Esophagus (tissue), 2 donors: ENCODE data around the gene VWCE. TPM values are rescaled to one million over a fixed set of nuclear protein-coding genes. Genes with fewer than 3 reads are reported as not detected.
"Not testable (repeated sequence)": the region's sequence is repeated elsewhere in the genome, so short reads cannot be mapped to it uniquely, and the experiment has no call there.

Experiments
- H3K27ac ChIP-seq, 2 donors: one replicate each; pipeline ENCODE4 v1.5.1; 2013; ENCODE audit warnings: low read depth in 2 of 2, mild to moderate bottlenecking in 2 of 2, inconsistent platforms in 1 of 2, low read length in 1 of 2, moderate library complexity in 1 of 2
- H3K27me3 ChIP-seq, 2 donors: one replicate each; pipeline ENCODE4 v1.6.1; 2013; ENCODE audit warnings: low read length in 2 of 2, control low read depth in 1 of 2, mild to moderate bottlenecking in 1 of 2; ENCODE audit not compliant: insufficient read depth in 2 of 2, control insufficient read depth in 1 of 2
- H3K36me3 ChIP-seq, 2 donors: one replicate each; pipeline ENCODE4 v1.6.1; 2013; ENCODE audit warnings: low read length in 1 of 2; ENCODE audit not compliant: control insufficient read depth in 2 of 2, insufficient read depth in 2 of 2
- H3K4me1 ChIP-seq, 2 donors: one replicate each; pipeline ENCODE4 v1.6.1; 2013; ENCODE audit warnings: low read length in 1 of 2; ENCODE audit not compliant: control insufficient read depth in 2 of 2, insufficient read depth in 2 of 2
- H3K4me3 ChIP-seq, 2 donors: one replicate each; pipeline ENCODE4 v1.5.1; 2013; ENCODE audit warnings: low read length in 2 of 2, mild to moderate bottlenecking in 2 of 2, low read depth in 1 of 2, moderate library complexity in 1 of 2
- H3K9me3 ChIP-seq, 2 donors: one replicate each; pipeline ENCODE4 v1.6.1; 2013; ENCODE audit warnings: mild to moderate bottlenecking in 2 of 2, low read depth in 1 of 2, low read length in 1 of 2, moderate library complexity in 1 of 2; ENCODE audit not compliant: control insufficient read depth in 2 of 2, insufficient read depth in 1 of 2
- WGBS, 2 donors: extraction: QIAGEN DNeasy Blood & Tissue Kit; methylation state at CpG; one replicate each; pipeline ENCODE4 v1.1.7; 2013; 5-methylcytosine and 5-hydroxymethylcytosine counted together
- polyA plus RNA-seq, 2 donors: library from polyadenylated mRNA; stranded (reverse); fragments of 200-250 nt; gene quantifications; one replicate each; pipeline ENCODE4 v1.2.3, GENCODE V29; 2013
- donor health status: healthy with polysubstance abuse.
- donor health status: Bipolar disorder and iron deficiency.

Gene VWCE
- polyA plus RNA-seq, 2 donors = 0.34 to 0.61 TPM

DNA sequence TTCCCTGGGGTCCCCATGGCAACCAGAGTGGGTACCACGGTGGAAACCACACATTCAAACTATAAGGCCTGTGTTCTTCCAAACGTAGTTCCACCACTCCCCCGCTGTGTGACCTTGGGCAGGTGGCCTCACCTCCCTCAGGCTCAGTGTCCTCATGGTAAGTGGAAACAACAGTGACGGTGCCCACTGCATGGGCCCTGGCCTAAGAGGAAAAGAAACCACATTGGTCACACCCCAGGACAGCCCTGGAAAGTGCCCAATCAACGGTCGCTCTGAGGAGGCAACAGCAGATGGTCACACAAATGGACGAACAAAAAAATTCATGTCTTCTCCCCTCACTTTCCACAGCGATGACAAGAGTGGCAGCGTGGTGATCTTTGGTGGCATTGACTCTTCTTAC lies 47.0 kb downstream of the VWCE start:
- H3K9me3 ChIP-seq, H3K4me1 ChIP-seq, H3K36me3 ChIP-seq, H3K4me3 ChIP-seq, H3K27me3 ChIP-seq, H3K27ac ChIP-seq: not testable (repeated sequence)
- 86 to 90% methylated on average over 9 of the region's 9 CpGs for WGBS, 2 donors

DNA sequence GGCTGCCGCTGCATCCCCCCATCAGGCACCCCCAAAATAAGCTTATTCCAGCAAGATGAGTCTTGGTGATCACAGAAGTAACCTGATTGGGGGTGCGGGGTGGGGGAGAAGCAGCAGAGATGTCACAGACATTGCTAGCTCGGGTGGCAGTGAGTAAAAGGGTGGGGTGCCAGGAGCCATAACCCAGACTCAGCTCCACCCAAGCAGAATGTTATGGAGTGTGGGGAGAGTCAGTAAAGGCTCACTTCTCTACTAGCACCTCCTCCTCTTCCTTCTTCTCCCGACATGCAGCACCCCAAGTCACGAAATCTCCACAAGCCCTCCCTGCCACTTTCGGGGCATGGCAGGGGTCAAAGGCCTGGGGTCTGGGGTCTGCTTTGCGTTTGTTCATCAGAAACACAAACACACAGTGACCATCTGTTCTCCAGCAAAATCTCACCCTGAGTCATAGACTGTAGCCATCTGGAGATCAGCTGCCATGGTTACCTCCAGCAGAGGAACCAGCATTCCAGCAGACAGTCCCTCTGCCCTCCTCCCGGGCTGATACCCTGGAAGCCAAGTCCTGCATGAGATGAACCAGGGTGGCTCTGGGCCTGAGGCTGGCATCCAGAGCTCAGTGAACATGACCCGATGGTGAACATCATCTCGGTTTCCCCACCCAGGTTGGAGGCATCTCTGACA lies 49.7 kb downstream of the VWCE start:
- WGBS, 2 donors = no CpG with 5 or more reads among the region's 10 CpGs

DNA sequence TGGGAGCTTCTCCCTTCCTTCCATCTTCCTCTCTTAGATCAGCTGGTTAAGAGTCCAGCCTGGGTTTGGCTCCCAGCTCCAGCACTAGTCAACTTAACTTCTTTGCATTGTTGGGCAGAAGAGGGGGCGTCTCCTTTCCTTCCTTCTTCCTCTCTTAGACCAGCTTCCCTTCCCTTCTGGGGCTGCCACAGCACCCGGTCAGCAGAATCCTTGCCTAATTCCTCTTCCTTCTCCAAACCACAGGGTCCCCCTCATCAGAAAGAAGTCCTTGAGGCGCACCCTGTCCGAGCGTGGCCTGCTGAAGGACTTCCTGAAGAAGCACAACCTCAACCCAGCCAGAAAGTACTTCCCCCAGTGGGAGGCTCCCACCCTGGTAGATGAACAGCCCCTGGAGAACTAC lies 53.6 kb downstream of the VWCE start:
- not testable (repeated sequence) for H3K36me3 ChIP-seq, H3K27ac ChIP-seq, H3K4me1 ChIP-seq, H3K9me3 ChIP-seq, H3K4me3 ChIP-seq, H3K27me3 ChIP-seq
- no CpG with 5 or more reads among the region's 5 CpGs for WGBS, 2 donors

More for the DNA sequence above, 49.7 kb downstream of the VWCE start:
- H3K36me3 ChIP-seq, H3K27me3 ChIP-seq, H3K4me1 ChIP-seq, H3K4me3 ChIP-seq, H3K27ac ChIP-seq, H3K9me3 ChIP-seq: not testable (repeated sequence)

DNA sequence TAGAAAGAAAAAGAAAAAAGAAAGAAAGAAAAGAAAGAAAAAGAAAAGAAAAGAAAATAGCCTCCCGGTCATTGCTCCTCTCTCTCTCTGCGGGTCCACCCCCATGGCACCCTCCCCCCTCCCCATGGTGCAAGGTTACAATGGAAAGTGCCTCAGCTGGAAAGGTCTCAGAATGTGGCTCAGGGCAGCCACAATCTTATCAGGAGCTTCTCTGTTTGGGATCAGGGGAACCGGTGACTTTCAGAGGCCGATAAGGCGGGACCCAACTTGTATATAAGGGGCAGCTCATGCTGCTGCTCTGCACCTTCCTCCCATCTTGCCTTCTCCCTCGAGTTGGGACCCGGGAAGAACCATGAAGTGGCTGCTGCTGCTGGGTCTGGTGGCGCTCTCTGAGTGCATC lies 54.2 kb downstream of the VWCE start, which contains the start of gene PGA5:
Gene PGA5, plus strand, starts transcription at position 301 of the 400 bp plus-strand sequence. Its CDS starts 52 bp downstream, at position 353.
- not testable (repeated sequence) for H3K27ac ChIP-seq, H3K36me3 ChIP-seq, H3K4me3 ChIP-seq, H3K4me1 ChIP-seq, H3K27me3 ChIP-seq, H3K9me3 ChIP-seq
- no CpG with 5 or more reads among the region's 8 CpGs for WGBS, 2 donors

DNA sequence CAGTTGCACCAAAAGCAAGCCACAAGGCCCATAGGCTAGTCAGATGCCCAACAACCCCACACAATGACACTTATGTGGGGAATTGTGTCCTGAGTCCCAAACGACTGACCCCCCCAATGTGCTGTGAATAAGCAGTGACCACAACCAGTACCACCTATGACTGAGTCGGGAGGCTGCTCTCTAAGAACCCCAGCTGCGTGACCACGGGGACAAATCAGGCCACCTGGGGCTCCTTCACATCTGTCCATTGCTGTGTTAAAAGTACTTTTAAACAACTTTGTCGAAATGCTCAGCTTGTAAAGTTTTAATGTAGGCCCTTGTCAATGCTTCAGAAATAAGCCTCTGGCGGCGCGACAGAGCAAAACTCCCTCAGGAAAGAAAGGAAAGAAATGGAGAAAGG lies 54.8 kb downstream of the VWCE start:
- H3K4me3 ChIP-seq, H3K27ac ChIP-seq, H3K27me3 ChIP-seq, H3K9me3 ChIP-seq, H3K36me3 ChIP-seq, H3K4me1 ChIP-seq: not testable (repeated sequence)
- WGBS, 2 donors = 74 to 78% methylated on average over 7 to 8 of the region's 8 CpGs

DNA sequence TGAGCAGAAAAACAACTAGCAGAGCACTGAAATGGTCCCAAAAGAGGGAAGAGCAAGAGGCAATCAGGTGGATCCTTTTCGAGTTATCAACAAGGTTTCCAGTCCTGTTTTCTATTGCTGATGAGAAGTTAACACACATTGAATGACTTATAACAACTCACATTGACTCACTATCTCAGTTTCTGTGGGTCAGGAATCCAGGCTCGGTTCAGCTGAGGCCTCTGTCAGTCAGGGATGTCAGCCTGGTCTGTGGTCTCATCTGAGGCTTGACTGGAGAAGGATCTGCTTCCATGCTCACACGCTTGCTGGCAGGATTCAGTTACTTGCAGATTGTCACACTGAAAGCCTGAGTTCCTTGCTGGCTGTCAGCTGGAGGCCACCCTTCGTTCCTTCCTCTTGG lies 58.0 kb downstream of the VWCE start:
- not testable (repeated sequence) for H3K9me3 ChIP-seq, H3K4me1 ChIP-seq, H3K27ac ChIP-seq, H3K36me3 ChIP-seq, H3K27me3 ChIP-seq, H3K4me3 ChIP-seq
- no CpG with 5 or more reads among the region's 4 CpGs for WGBS, 2 donors

DNA sequence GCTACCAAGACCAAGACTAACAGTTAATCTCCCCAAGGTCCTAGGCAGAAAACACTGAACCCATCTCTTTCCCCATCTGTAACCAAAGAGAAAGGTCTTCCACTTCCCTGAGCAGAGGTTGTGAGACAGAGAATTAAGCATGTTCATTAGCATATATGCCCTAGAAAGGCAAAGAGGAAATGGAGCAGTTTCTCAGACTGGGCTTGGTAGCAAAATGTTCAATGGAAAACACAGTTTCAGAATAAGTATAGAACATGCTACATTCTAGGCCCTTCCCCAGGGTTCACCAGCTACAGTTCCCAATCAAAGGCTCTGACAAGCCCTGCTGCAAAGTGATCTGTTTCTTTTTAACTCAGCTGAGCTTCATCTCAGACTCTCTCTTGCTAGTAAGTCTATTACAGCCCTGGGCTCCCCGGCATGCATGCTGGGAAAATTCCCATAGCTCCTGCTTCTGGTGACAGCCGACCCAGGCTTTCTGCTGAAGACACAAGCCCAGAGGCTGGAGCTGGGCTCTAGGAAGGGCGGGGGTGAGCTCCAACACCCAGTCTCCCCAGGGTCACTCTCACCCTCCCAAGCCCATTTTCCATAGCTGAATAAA lies 62.5 kb downstream of the VWCE start:
- not testable (repeated sequence) for H3K4me3 ChIP-seq, H3K4me1 ChIP-seq, H3K27ac ChIP-seq, H3K27me3 ChIP-seq, H3K9me3 ChIP-seq, H3K36me3 ChIP-seq
- no CpG with 5 or more reads among the region's 3 CpGs for WGBS, 2 donors

DNA sequence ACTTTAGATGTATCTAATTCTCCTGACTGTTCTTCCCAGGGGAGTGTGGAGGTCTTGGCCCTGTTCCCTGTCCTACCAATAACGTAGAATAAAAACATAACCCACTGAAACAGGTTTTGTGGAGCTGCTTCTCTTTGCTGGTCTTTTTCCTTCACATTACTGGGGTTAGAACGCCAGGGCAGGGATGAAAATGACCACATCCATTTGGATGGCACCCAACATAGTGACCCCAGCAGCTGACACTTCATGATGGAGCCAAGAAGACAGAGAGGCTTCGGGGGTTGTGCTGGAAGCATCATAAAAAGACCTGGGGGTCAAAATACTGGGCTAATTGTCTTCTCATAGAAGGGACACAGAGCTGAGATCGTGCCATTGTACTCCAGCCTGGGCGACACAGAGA lies 63.5 kb downstream of the VWCE start:
- H3K36me3 ChIP-seq, H3K27ac ChIP-seq, H3K9me3 ChIP-seq, H3K4me1 ChIP-seq, H3K27me3 ChIP-seq, H3K4me3 ChIP-seq: not testable (repeated sequence)
- WGBS, 2 donors = no CpG with 5 or more reads among the region's 5 CpGs

DNA sequence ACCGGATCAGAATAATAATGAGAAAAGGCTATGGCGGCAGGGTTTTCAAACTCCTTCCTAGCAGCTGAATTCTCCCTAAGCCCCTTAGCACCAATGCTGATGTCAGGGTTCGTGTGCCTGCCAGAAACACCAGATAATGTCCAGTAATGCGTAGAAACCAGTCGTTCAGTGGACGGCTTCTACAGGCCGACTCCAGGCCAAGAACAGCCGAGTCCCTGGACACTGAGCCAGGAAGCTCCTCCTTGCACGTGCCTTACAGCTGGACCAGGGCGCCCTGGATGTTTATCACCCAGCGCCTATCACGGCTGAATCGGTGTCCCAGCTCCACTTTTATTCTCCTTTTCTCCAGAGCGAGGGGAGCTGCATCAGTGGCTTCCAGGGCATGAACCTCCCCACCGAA lies 64.1 kb downstream of the VWCE start:
- H3K4me1 ChIP-seq, H3K4me3 ChIP-seq, H3K27me3 ChIP-seq, H3K36me3 ChIP-seq, H3K9me3 ChIP-seq, H3K27ac ChIP-seq: not testable (repeated sequence)
- WGBS, 2 donors = no CpG with 5 or more reads among the region's 15 CpGs

DNA sequence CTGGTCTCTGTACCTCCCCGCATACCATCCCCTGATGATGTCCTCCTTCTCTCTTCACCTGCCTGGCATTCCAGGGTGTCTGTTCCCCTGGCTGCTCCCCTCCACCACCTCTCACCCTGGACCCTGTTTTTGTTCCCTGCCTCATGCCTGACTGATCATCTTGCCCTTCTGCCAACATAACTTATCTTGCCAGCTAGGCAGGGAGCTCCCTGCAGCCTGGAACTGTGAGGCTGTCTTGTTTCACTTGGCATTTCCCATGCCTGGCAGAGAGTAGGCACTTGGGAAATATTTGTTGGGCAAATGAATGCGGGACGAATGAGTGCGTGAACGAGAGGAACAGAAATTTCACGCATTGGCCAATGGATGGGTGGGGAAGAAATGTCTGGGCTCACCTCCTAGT lies 65.7 kb downstream of the VWCE start:
- not testable (repeated sequence) for H3K27me3 ChIP-seq, H3K27ac ChIP-seq, H3K4me1 ChIP-seq, H3K36me3 ChIP-seq, H3K9me3 ChIP-seq, H3K4me3 ChIP-seq
- no CpG with 5 or more reads among the region's 6 CpGs for WGBS, 2 donors
